BLaER1 treated with 17β-estradiol and CSF1 and Interleukin-3, amounts not matched to agents 10 nM and 100 nM (cell line): ENCODE data around the gene ZNF519.

ENCODE experiments used
- H3K27ac ChIP-seq, 11 experiments: shearing (Covaris generic); formaldehyde crosslinking; 2 replicates each; pipeline ENCODE4 v1.8.1; 2022
- H3K27me3 ChIP-seq, 11 experiments: shearing (Covaris generic); formaldehyde crosslinking; 2 replicates each; pipeline ENCODE4 v1.8.1; 2022
- H3K36me3 ChIP-seq, 11 experiments: shearing (Covaris generic); formaldehyde crosslinking; 2 replicates each; pipeline ENCODE4 v1.8.1; 2022
- H3K4me1 ChIP-seq, 10 experiments: shearing (Covaris generic); formaldehyde crosslinking; 2 replicates each; pipeline ENCODE4 v1.8.1; 2022
- H3K4me2 ChIP-seq, 11 experiments: shearing (Covaris generic); formaldehyde crosslinking; 2 replicates each; pipeline ENCODE4 v1.8.1; 2022
- H3K4me3 ChIP-seq, 10 experiments: shearing (Covaris generic); formaldehyde crosslinking; 2 replicates each; pipeline ENCODE4 v1.8.1; 2022
- H3K9ac ChIP-seq, 11 experiments: shearing (Covaris generic); formaldehyde crosslinking; 2 replicates each; pipeline ENCODE4 v1.8.1; 2022
- H3K9me3 ChIP-seq, 11 experiments: shearing (Covaris generic); formaldehyde crosslinking; replicated peaks in 1 of 11; 2 replicates each; pipeline ENCODE4 v1.8.1; 2022
- H4K20me1 ChIP-seq, 11 experiments: shearing (Covaris generic); formaldehyde crosslinking; 2 replicates each; pipeline ENCODE4 v1.8.1; 2022
- Cebpa-rat ChIP-seq, 11 experiments: shearing (Covaris generic); IDR thresholded peaks; 2 replicates each; pipeline ENCODE4 v1.8.1; 2022

The ZNF519 gene

DNA sequence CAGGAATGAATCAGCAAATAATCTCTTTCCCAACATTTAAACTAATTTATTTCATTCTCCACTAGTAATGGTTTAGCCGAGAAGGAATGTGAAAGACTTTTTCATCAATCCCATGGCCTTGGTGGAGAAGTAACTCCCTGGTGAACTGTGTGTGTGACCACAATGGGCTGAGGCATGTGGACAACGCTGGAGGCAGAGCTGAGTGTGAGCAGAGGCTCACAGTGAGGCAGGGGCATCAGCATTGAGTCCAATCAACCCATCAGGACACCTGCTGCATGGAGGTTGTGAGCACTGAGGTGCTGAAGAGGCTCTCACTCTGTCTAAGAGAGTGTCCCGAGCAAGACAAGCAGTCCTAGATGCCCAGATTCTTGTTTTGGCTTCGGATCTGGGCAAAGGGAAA is 78.6 kb downstream of the ZNF519 start:
- Histone ChIP-seq H3K27me3 (no peaks in the 10 kb centered on the region), H4K20me1 (no peaks in the 10 kb centered on the region), H3K4me1 (peaks cover 0 to 3% (median 0%) of the 10 kb centered on the region in 10 experiments; a peak in 4 of 20 replicates), H3K4me2 (no peak overlapping the region), H3K4me3 (no peak overlapping the region), H3K27ac (no peak overlapping the region), H3K36me3 (peaks cover 0 to 8% (median 0%) of the 10 kb centered on the region in 11 experiments; a peak in 2 of 22 replicates), H3K9ac (no peak overlapping the region), H3K9me3 (peaks cover 22 to 28% (median 25%) of the 10 kb centered on the region in 11 experiments)
- TF ChIP-seq Cebpa-rat (IDR thresholded peaks at IDR 0.05): no peak
